ENCODE data around the gene ZXDC. TPM values are rescaled to one million over a fixed set of nuclear protein-coding genes. Genes with fewer than 3 reads are reported as not detected.

ZXDC gene
- total RNA-seq, 1 experiment from 2014 or later, result 37.2 TPM

GRCh38 chr3:126408099-126408498, 67.6 kb downstream of the ZXDC start:
- Mint-ChIP-seq H3K9me3 (ENCODE audit: unreplicated experiment) (no peaks in the 10 kb centered on the region), H3K36me3 (ENCODE audit: insufficient read depth, unreplicated experiment) (no peaks in the 10 kb centered on the region), H3K27me3 (ENCODE audit: insufficient read depth, unreplicated experiment) (peaks cover 52% of the 10 kb centered on the region), H3K4me3 (ENCODE audit: unreplicated experiment) (no peak overlapping the region), H3K27ac (ENCODE audit: low read depth, unreplicated experiment) (no peak overlapping the region), H3K4me1 (ENCODE audit: insufficient read depth, unreplicated experiment) (no peaks in the 10 kb centered on the region)
- ChIA-PET CTCF (no interaction called here), POLR2A (no interaction called here)
- no peak for DNase-seq (ENCODE audit: unreplicated experiment)
- no TSS peak for BruUV-seq (replicated peaks)
- intact Hi-C loops (cut with micrococcal nuclease), result no loop called here
- TF ChIP-seq CTCF (IDR thresholded peaks at IDR 0.05; ENCODE audit: unreplicated experiment), result no peak

- H3K27ac Mint-ChIP-seq (ENCODE audit: low read depth, unreplicated experiment), result no peak overlapping the region
- peaks cover 57% of the 10 kb centered on the region for H3K27me3 Mint-ChIP-seq (ENCODE audit: insufficient read depth, unreplicated experiment)
- intact Hi-C loops (cut with micrococcal nuclease), result no loop called here
- no peak overlapping the region for H3K4me3 Mint-ChIP-seq (ENCODE audit: unreplicated experiment)
- no TSS peak for BruUV-seq (replicated peaks)
- H3K36me3 Mint-ChIP-seq (ENCODE audit: insufficient read depth, unreplicated experiment), result no peaks in the 10 kb centered on the region
- no peak for TF ChIP-seq CTCF (IDR thresholded peaks at IDR 0.05; ENCODE audit: unreplicated experiment)
- CTCF ChIA-PET, result interaction anchor here (0.6 to 0.7 kb wide), 2 partner anchors 19 to 44 kb away, joined by 4 read pairs; no protein-coding TSS in a partner anchor
- POLR2A ChIA-PET, result no interaction called here
- no peaks in the 10 kb centered on the region for H3K4me1 Mint-ChIP-seq (ENCODE audit: insufficient read depth, unreplicated experiment)
- no peaks in the 10 kb centered on the region for H3K9me3 Mint-ChIP-seq (ENCODE audit: unreplicated experiment)
- DNase-seq (ENCODE audit: unreplicated experiment), result no peak
Measured at GRCh38 chr3:126407412-126408044, 68.2 kb downstream of the ZXDC start.

GRCh38 chr3:126406389-126407296, 69.0 kb downstream of the ZXDC start:
- no peak for DNase-seq (ENCODE audit: unreplicated experiment)
- intact Hi-C loops (cut with micrococcal nuclease), result no loop called here
- Mint-ChIP-seq H3K27ac (ENCODE audit: low read depth, unreplicated experiment) (no peak overlapping the region), H3K4me3 (ENCODE audit: unreplicated experiment) (no peak overlapping the region), H3K27me3 (ENCODE audit: insufficient read depth, unreplicated experiment) (peaks cover 57% of the 10 kb centered on the region), H3K36me3 (ENCODE audit: insufficient read depth, unreplicated experiment) (no peaks in the 10 kb centered on the region), H3K9me3 (ENCODE audit: unreplicated experiment) (no peaks in the 10 kb centered on the region), H3K4me1 (ENCODE audit: insufficient read depth, unreplicated experiment) (no peaks in the 10 kb centered on the region)
- ChIA-PET CTCF (interaction anchor here (0.6 to 0.7 kb wide), 3 partner anchors 45 to 1140 kb away, joined by 3 to 4 read pairs (median 3); no protein-coding TSS in a partner anchor), POLR2A (no interaction called here)
- BruUV-seq (replicated peaks), result no TSS peak
- no peak for TF ChIP-seq CTCF (IDR thresholded peaks at IDR 0.05; ENCODE audit: unreplicated experiment)

- POLR2A ChIA-PET, result no interaction called here
- CTCF ChIA-PET, result interaction anchor here (0.7 kb wide), 1 partner anchor 347 kb away, joined by 3 read pairs; no protein-coding TSS in a partner anchor
- DNase-seq (ENCODE audit: unreplicated experiment), result no peak
- BruUV-seq (replicated peaks), result no TSS peak
- Mint-ChIP-seq H3K4me3 (ENCODE audit: unreplicated experiment) (no peak overlapping the region), H3K36me3 (ENCODE audit: insufficient read depth, unreplicated experiment) (no peaks in the 10 kb centered on the region), H3K27me3 (ENCODE audit: insufficient read depth, unreplicated experiment) (peaks cover 28% of the 10 kb centered on the region), H3K4me1 (ENCODE audit: insufficient read depth, unreplicated experiment) (no peaks in the 10 kb centered on the region), H3K27ac (ENCODE audit: low read depth, unreplicated experiment) (no peak overlapping the region), H3K9me3 (ENCODE audit: unreplicated experiment) (no peaks in the 10 kb centered on the region)
- no peak for TF ChIP-seq CTCF (IDR thresholded peaks at IDR 0.05; ENCODE audit: unreplicated experiment)
- intact Hi-C loops (cut with micrococcal nuclease), result no loop called here
Measured at GRCh38 chr3:126402666-126403302, 72.9 kb downstream of the ZXDC start.

All from MCF 10A (cell line).